Neural cell (in vitro differentiated cells): ENCODE data around the gene APPBP2. TPM values are rescaled to one million over a fixed set of nuclear protein-coding genes. Genes with fewer than 3 reads are reported as not detected.

ENCODE experiments used
- H2AFZ ChIP-seq: fragments of 200-600, 300-800 bp; sonication (generic), shearing (Covaris generic); 2 replicates; pipeline ENCODE4 v1.6.0; 2014; ENCODE audit warnings: low read depth, mild to moderate bottlenecking, antibody characterized with exemption, low read length, moderate library complexity
- H3F3A ChIP-seq: fragments of 200-600 bp; shearing (Covaris generic); 2 replicates; pipeline ENCODE4 v1.6.1; 2016; ENCODE audit warnings: mild to moderate bottlenecking, moderate library complexity, mixed read lengths, antibody characterized with exemption, low read length; ENCODE audit not compliant: insufficient read depth, poor library complexity, severe bottlenecking
- H3K27ac ChIP-seq: fragments of 200-600, 300-800 bp; sonication (generic), shearing (Covaris generic); 2 replicates; pipeline ENCODE4 v1.5.1; 2014; ENCODE audit warnings: mild to moderate bottlenecking, low read length, moderate library complexity
- H3K27me3 ChIP-seq: fragments of 300-800, 200-600 bp; sonication (generic), shearing (Covaris generic); 2 replicates; pipeline ENCODE4 v1.6.0; 2014; ENCODE audit warnings: mild to moderate bottlenecking, low read depth, low read length, moderate library complexity; ENCODE audit not compliant: insufficient read depth
- H3K36me3 ChIP-seq: fragments of 300-800, 200-600 bp; sonication (generic), shearing (Covaris generic); 2 replicates; pipeline ENCODE4 v1.5.1; 2014; ENCODE audit warnings: mild to moderate bottlenecking, antibody characterized with exemption, low read length, moderate library complexity; ENCODE audit not compliant: insufficient read depth
- H3K4me2 ChIP-seq: fragments of 300-800, 200-600 bp; sonication (generic), shearing (Covaris generic); 2 replicates; pipeline ENCODE4 v1.6.0; 2014; ENCODE audit warnings: mild to moderate bottlenecking, low read length
- H3K4me3 ChIP-seq: fragments of 300-800, 200-600 bp; sonication (generic), shearing (Covaris generic); 2 replicates; pipeline ENCODE4 v1.5.1; 2014; ENCODE audit warnings: mild to moderate bottlenecking, low read length, moderate library complexity
- H3K79me2 ChIP-seq: fragments of 200-600 bp; shearing (Covaris generic); replicated peaks from 2 replicates; pipeline ENCODE4 v1.6.0; 2014; ENCODE audit warnings: mild to moderate bottlenecking, low read length, moderate library complexity; ENCODE audit not compliant: insufficient read depth
- H3K9ac ChIP-seq: fragments of 300-800, 200-600 bp; sonication (generic), shearing (Covaris generic); 2 replicates; pipeline ENCODE4 v1.6.1; 2016; ENCODE audit warnings: mild to moderate bottlenecking, low read length, mixed read lengths
- H3K9me2 ChIP-seq: fragments of 200-600 bp; shearing (Covaris generic); 2 replicates; pipeline ENCODE4 v1.6.1; 2016; ENCODE audit warnings: mild to moderate bottlenecking, low read length, mixed read lengths; ENCODE audit not compliant: insufficient read depth
- H3K9me3 ChIP-seq: fragments of 200-600, 300-800 bp; sonication (generic), shearing (Covaris generic); 2 replicates; pipeline ENCODE4 v1.6.1; 2016; ENCODE audit warnings: mild to moderate bottlenecking, mixed run types, low read length, moderate library complexity, mixed read lengths
- H4K20me1 ChIP-seq: fragments of 200-600 bp; shearing (Covaris generic); 2 replicates; pipeline ENCODE4 v1.6.1; 2016; ENCODE audit warnings: mild to moderate bottlenecking, mixed run types; ENCODE audit not compliant: insufficient read depth
- CTCF ChIP-seq: fragments of 450-650 bp; IDR thresholded peaks from 2 replicates; pipeline ENCODE4 v1.5.1; 2014; ENCODE audit warnings: antibody characterized with exemption, mild to moderate bottlenecking, moderate library complexity; ENCODE audit not compliant: poor library complexity, severe bottlenecking
- EP300 ChIP-seq: fragments of 450-650 bp; conservative IDR thresholded peaks from 2 replicates; pipeline ENCODE4 v1.6.1; 2014; ENCODE audit warnings: antibody characterized with exemption, mild to moderate bottlenecking, moderate library complexity; ENCODE audit not compliant: poor library complexity, severe bottlenecking
- EZH2 ChIP-seq: fragments of 200-600, 300-800 bp; shearing (Covaris generic), sonication (generic); IDR thresholded peaks from 2 replicates; pipeline ENCODE4 v1.6.1; 2014; ENCODE audit warnings: antibody characterized with exemption, low read length, borderline replicate concordance, mild to moderate bottlenecking; ENCODE audit not compliant: insufficient read depth, poor library complexity, severe bottlenecking
- MXI1 ChIP-seq: fragments of 450-650 bp; conservative IDR thresholded peaks from 2 replicates; pipeline ENCODE4 v1.6.1; 2014; ENCODE audit warnings: antibody characterized with exemption, mild to moderate bottlenecking; ENCODE audit not compliant: poor library complexity, severe bottlenecking
- POLR2AphosphoS5 ChIP-seq: IDR thresholded peaks from 2 replicates; pipeline ENCODE4 v1.6.1; 2012
- RAD21 ChIP-seq: fragments of 450-650 bp; conservative IDR thresholded peaks from 2 replicates; pipeline ENCODE4 v1.6.1; 2014; ENCODE audit warnings: antibody characterized with exemption, mild to moderate bottlenecking, moderate library complexity
- REST ChIP-seq: IDR thresholded peaks from 2 replicates; pipeline ENCODE4 v1.6.1; 2012; ENCODE audit warnings: borderline replicate concordance
- SMC3 ChIP-seq: fragments of 450-650 bp; conservative IDR thresholded peaks from 2 replicates; pipeline ENCODE4 v1.6.1; 2014; ENCODE audit warnings: antibody characterized with exemption, mild to moderate bottlenecking, moderate library complexity; ENCODE audit not compliant: poor library complexity
- TAF1 ChIP-seq: IDR thresholded peaks from 2 replicates; pipeline ENCODE4 v1.6.1; 2012; ENCODE audit warnings: low read depth
- polyA plus RNA-seq: library from polyadenylated mRNA; depleted of rRNA; stranded (reverse); fragments of >200 nt; gene quantifications from 2 replicates; pipeline ENCODE4 v1.2.3, GENCODE V29; 2014

Gene APPBP2
- polyA plus RNA-seq, 1 donor from 2014 or later = 40.4 TPM

- TF ChIP-seq CTCF (no peak), EZH2 (no peak), EP300 (no peak), REST (no peak), TAF1 (no peak), SMC3 (no peak), RAD21 (no peak), MXI1 (no peak), POLR2AphosphoS5 (no peak)
- Histone ChIP-seq H3K4me3 (no peak overlapping the region), H3K36me3 (peaks cover 10% of the 10 kb centered on the region)
Observed at GRCh38 chr17:60471451-60471850, 54.6 kb downstream of the APPBP2 start.

GRCh38 chr17:60468371-60468770 is 57.7 kb downstream of the APPBP2 start:
- Histone ChIP-seq H3K27me3 (no peaks in the 10 kb centered on the region), H2AFZ (no peak overlapping the region), H3K27ac (no peak overlapping the region), H3K9ac (no peak overlapping the region), H3K4me3 (no peak overlapping the region), H3K9me2 (no peaks in the 10 kb centered on the region), H3K9me3 (no peaks in the 10 kb centered on the region), H3F3A (no peaks in the 10 kb centered on the region), H3K4me2 (no peak overlapping the region), H4K20me1 (peaks cover 4% of the 10 kb centered on the region), H3K79me2 (peaks cover 6% of the 10 kb centered on the region), H3K36me3 (peaks cover 13% of the 10 kb centered on the region)
- TF ChIP-seq EZH2 (no peak), POLR2AphosphoS5 (no peak), RAD21 (no peak), EP300 (no peak), MXI1 (no peak), REST (no peak), CTCF (no peak), TAF1 (no peak), SMC3 (no peak)

More at GRCh38 chr17:60471451-60471850, 54.6 kb downstream of the APPBP2 start:
- Histone ChIP-seq H3K27ac (no peak overlapping the region), H3K9me3 (no peaks in the 10 kb centered on the region), H2AFZ (no peak overlapping the region), H3F3A (no peaks in the 10 kb centered on the region), H3K27me3 (no peaks in the 10 kb centered on the region), H3K79me2 (peaks cover 4% of the 10 kb centered on the region), H3K4me2 (no peak overlapping the region), H3K9me2 (no peaks in the 10 kb centered on the region), H4K20me1 (peaks cover 4% of the 10 kb centered on the region), H3K9ac (no peak overlapping the region)
